Upper lobe of left lung (tissue), 6 donors: Measurements from ENCODE around the gene CCDC106. TPM values are rescaled to one million over a fixed set of nuclear protein-coding genes. Genes with fewer than 3 reads are reported as not detected.

Source experiments
- ATAC-seq, 2 donors: fragments of 200-7000 bp; cut with Tn5 transposase; one replicate each; pipeline ENCODE4 v1.9.1; 2022; ENCODE audit warnings: mild to moderate bottlenecking in 2 of 2, moderate library complexity in 2 of 2; ENCODE audit not compliant: low FRiP score in 2 of 2
- DNase-seq, 2 donors: peaks; one replicate each; pipeline ENCODE4 v3.0.0-alpha.2; 2019 to 2020
- H3K27ac ChIP-seq, 4 donors: fragments of 200-600 bp; sonication (generic); one replicate each; pipeline ENCODE4 v1.5.1; 2016 to 2019
- H3K27me3 ChIP-seq, 4 donors: fragments of 200-600 bp; sonication (generic); one replicate each; pipeline ENCODE4 v1.5.1; 2017 to 2019
- H3K36me3 ChIP-seq, 4 donors: fragments of 200-600 bp; sonication (generic); one replicate each; pipeline ENCODE4 v1.5.1; 2016 to 2019
- H3K4me1 ChIP-seq, 4 donors: fragments of 200-600 bp; sonication (generic); one replicate each; pipeline ENCODE4 v1.5.1; 2018 to 2019
- H3K4me3 ChIP-seq, 4 donors: fragments of 200-600 bp; sonication (generic); one replicate each; pipeline ENCODE4 v1.5.1; 2017 to 2019; ENCODE audit warnings: mild to moderate bottlenecking in 2 of 4, moderate library complexity in 1 of 4
- H3K9me3 ChIP-seq, 4 donors: fragments of 200-600 bp; sonication (generic); one replicate each; pipeline ENCODE4 v1.5.1; 2018 to 2019
- CTCF ChIP-seq, 6 experiments: fragments of 450-650 bp in 4 of 6; fragments of 200-600 bp in 2 of 6; sonication (generic) in 2 of 6; IDR thresholded peaks; one replicate each; pipeline ENCODE4 v1.5.1; 2016 to 2019; ENCODE audit warnings: antibody characterized with exemption in 6 of 6
- EP300 ChIP-seq, 4 donors: sonication (generic); formaldehyde crosslinking; IDR thresholded peaks; one replicate each; pipeline ENCODE4 v1.5.1; 2017; ENCODE audit warnings: antibody characterized with exemption in 4 of 4, control low read depth in 2 of 4
- POLR2A ChIP-seq, 4 donors: fragments of 450-650 bp; IDR thresholded peaks; one replicate each; pipeline ENCODE4 v1.5.1; 2016 to 2017; ENCODE audit warnings: antibody characterized with exemption in 4 of 4, mild to moderate bottlenecking in 2 of 4
- POLR2AphosphoS5 ChIP-seq, 2 donors: sonication (generic); formaldehyde crosslinking; IDR thresholded peaks; one replicate each; pipeline ENCODE4 v1.5.1; 2017; ENCODE audit warnings: antibody characterized with exemption in 2 of 2
- WGBS, 2 donors: methylation state at CpG; one replicate each; pipeline ENCODE4 v1.1.5; 2017 to 2018; 5-methylcytosine and 5-hydroxymethylcytosine counted together
- total RNA-seq, 6 donors: library from RNA; depleted of rRNA in 4 of 6; stranded (reverse); fragments of >200 nt in 4 of 6; gene quantifications; one replicate each; pipeline versions ENCODE4 v1.1.0 to v1.2.1, GENCODE V29; 2016 to 2021
- donor health status: DM: no; HTN: no; CAD: no; lungs with moderate emphysema.
- donor health status: DM: no; HTN: yes; CAD: no; lungs with severe emphysema.

The CCDC106 gene
- total RNA-seq, 6 donors from 2014 or later = 15.3 to 44.0 (median 17.1) TPM

- peaks cover 59 to 83% (median 63%) of the 10 kb centered on the region in 4 donors for H3K4me1 ChIP-seq
- 1% methylated on average over 15 of the region's 15 CpGs for WGBS, 2 donors
- ATAC-seq (no peak), DNase-seq (no peak)
- H3K27me3 ChIP-seq = no peaks in the 10 kb centered on the region
- TF ChIP-seq POLR2A (IDR thresholded peaks at IDR 0.05) = no peak
- H3K27ac ChIP-seq = peak overlapping the region; percentile 77 to 94 (median 91)
- peaks cover 5 to 13% (median 8%) of the 10 kb centered on the region in 4 donors for H3K36me3 ChIP-seq
- H3K9me3 ChIP-seq = no peaks in the 10 kb centered on the region
- peak overlapping the region; percentile 74 to 96 (median 86) for H3K4me3 ChIP-seq
These were observed 4.2 kb upstream of the CCDC106 start for GRCh38 chr19:55643887-55644176.

GRCh38 chr19:55644191-55644833 lies 3.7 kb upstream of the CCDC106 start:
- H3K27me3 ChIP-seq = no peaks in the 10 kb centered on the region
- H3K4me1 ChIP-seq = peaks cover 58 to 83% (median 63%) of the 10 kb centered on the region in 4 donors
- 48 to 52% methylated on average over 11 to 12 of the region's 12 CpGs for WGBS, 2 donors
- peak overlapping the region; percentile 77 to 94 (median 91) for H3K27ac ChIP-seq
- peaks cover 5 to 13% (median 8%) of the 10 kb centered on the region in 4 donors for H3K36me3 ChIP-seq
- H3K9me3 ChIP-seq = no peaks in the 10 kb centered on the region
- no peak for ATAC-seq
- TF ChIP-seq EP300 (IDR thresholded peaks at IDR 0.05) = no peak
- TF ChIP-seq CTCF (IDR thresholded peaks at IDR 0.05) = no peak
- no peak for TF ChIP-seq POLR2A (IDR thresholded peaks at IDR 0.05)
- no peak for TF ChIP-seq POLR2AphosphoS5 (IDR thresholded peaks at IDR 0.05)
- DNase-seq = no peak
- H3K4me3 ChIP-seq = peak overlapping the region; percentile 74 to 96 (median 86)

- Histone ChIP-seq H3K27me3 (no peaks in the 10 kb centered on the region), H3K27ac (no peak overlapping the region), H3K4me1 (peaks cover 55 to 83% (median 60%) of the 10 kb centered on the region in 4 donors), H3K36me3 (peaks cover 5 to 13% (median 8%) of the 10 kb centered on the region in 4 donors), H3K9me3 (no peaks in the 10 kb centered on the region), H3K4me3 (no peak overlapping the region)
- TF ChIP-seq POLR2AphosphoS5 (IDR thresholded peaks at IDR 0.05) (no peak), POLR2A (IDR thresholded peaks at IDR 0.05) (no peak), CTCF (IDR thresholded peaks at IDR 0.05) (no peak), EP300 (IDR thresholded peaks at IDR 0.05) (no peak)
- peak in 1 of 2 donors; percentile 83 for DNase-seq
- 89 to 90% methylated on average over 20 to 21 of the region's 28 CpGs for WGBS, 2 donors
- no peak for ATAC-seq
These were observed 3.0 kb upstream of the CCDC106 start for GRCh38 chr19:55644842-55645511.

- Histone ChIP-seq H3K9me3 (no peaks in the 10 kb centered on the region), H3K4me3 (no peak overlapping the region), H3K4me1 (peaks cover 50 to 80% (median 55%) of the 10 kb centered on the region in 4 donors), H3K27me3 (no peaks in the 10 kb centered on the region), H3K36me3 (peaks cover 5 to 13% (median 8%) of the 10 kb centered on the region in 4 donors), H3K27ac (no peak overlapping the region)
- TF ChIP-seq EP300 (IDR thresholded peaks at IDR 0.05) = no peak
- no peak for TF ChIP-seq POLR2A (IDR thresholded peaks at IDR 0.05)
- no peak for TF ChIP-seq CTCF (IDR thresholded peaks at IDR 0.05)
- TF ChIP-seq POLR2AphosphoS5 (IDR thresholded peaks at IDR 0.05) = no peak
- DNase-seq (no peak), ATAC-seq (no peak)
- WGBS, 2 donors = 69 to 73% methylated on average over 5 of the region's 5 CpGs
These were observed 2.5 kb upstream of the CCDC106 start for GRCh38 chr19:55645512-55645881.

- H3K27me3 ChIP-seq = no peaks in the 10 kb centered on the region
- H3K27ac ChIP-seq = peak overlapping the region; percentile 57 to 89 (median 85)
- DNase-seq = no peak
- TF ChIP-seq CTCF (IDR thresholded peaks at IDR 0.05) = no peak
- H3K4me3 ChIP-seq = peak overlapping the region; percentile 52 to 96 (median 84)
- H3K4me1 ChIP-seq = peaks cover 44 to 63% (median 45%) of the 10 kb centered on the region in 4 donors
- WGBS, 2 donors = 52 to 57% methylated on average over 11 to 14 of the region's 14 CpGs
- no peak for ATAC-seq
- no peaks in the 10 kb centered on the region for H3K9me3 ChIP-seq
- peaks cover 5 to 18% (median 8%) of the 10 kb centered on the region in 4 donors for H3K36me3 ChIP-seq
These were observed 902 bp upstream of the CCDC106 start for GRCh38 chr19:55646889-55647731.
